ENCODE results near the gene PCDH9.

- TF ChIP-seq POLR2AphosphoS5 (IDR thresholded peaks at IDR 0.05) (no peak), POLR2A (IDR thresholded peaks at IDR 0.05) (no peak)
These were observed 515.3 kb downstream of the PCDH9 start for GRCh38 chr13:66714795-66715194.

Measured in upper lobe of left lung (tissue), 4 donors.